Activated CD8-positive, alpha-beta T cell treated with anti-CD3 and anti-CD28 coated beads for 36 hours (primary cell): Measurements from ENCODE around the gene ANP32A. TPM values are rescaled to one million over a fixed set of nuclear protein-coding genes. Genes with fewer than 3 reads are reported as not detected.

Experiments used
- ATAC-seq: fragments of 200-7000 bp; cut with Tn5 transposase; one replicate; pipeline ENCODE4 v1.10.0; 2021; ENCODE audit warnings: mild to moderate bottlenecking, moderate library complexity
- CTCF ChIA-PET: fragments of 350-600 bp; sonication (Branson Sonifier 250); formaldehyde crosslinking; loops from one replicate; lab custom pipeline; 2021; ENCODE audit warnings: antibody characterized with exemption; lab: Charles Lee
- POLR2A ChIA-PET: fragments of 350-600 bp; sonication (Branson Sonifier 250); formaldehyde crosslinking; loops from one replicate; lab custom pipeline; 2021; ENCODE audit warnings: antibody characterized with exemption; lab: Charles Lee
- DNase-seq: peaks from one replicate; pipeline ENCODE4 v3.0.0-alpha.2; 2020
- H3K27ac Mint-ChIP-seq: one replicate; pipeline ENCODE4 v1.8.0; 2021; ENCODE audit warnings: mild to moderate bottlenecking, mixed read lengths
- H3K27me3 Mint-ChIP-seq: one replicate; pipeline ENCODE4 v1.8.0; 2021; ENCODE audit warnings: mixed read lengths
- H3K36me3 Mint-ChIP-seq: one replicate; pipeline ENCODE4 v1.8.0; 2021; ENCODE audit warnings: low read depth, mixed read lengths
- H3K4me1 Mint-ChIP-seq: one replicate; pipeline ENCODE4 v1.8.0; 2021; ENCODE audit warnings: low read depth, mixed read lengths
- H3K4me3 Mint-ChIP-seq: one replicate; pipeline ENCODE4 v1.8.0; 2021; ENCODE audit warnings: mild to moderate bottlenecking, moderate library complexity, mixed read lengths
- H3K9me3 Mint-ChIP-seq: one replicate; pipeline ENCODE4 v1.8.0; 2021; ENCODE audit warnings: mixed read lengths
- CTCF ChIP-seq: fragments of 200-600 bp; IDR thresholded peaks from one replicate; pipeline ENCODE4 v1.8.0; 2022; ENCODE audit warnings: antibody characterized with exemption, mild to moderate bottlenecking
- intact Hi-C: fragments of 100-400 bp; cut with micrococcal nuclease; formaldehyde crosslinking; loops from one replicate; pipeline ENCODE4 v1.10.0; 2022
- total RNA-seq, 2 experiments: library from RNA; stranded (reverse); gene quantifications; one replicate each; pipeline ENCODE4 v1.2.3, GENCODE V29; 2021

Gene ANP32A
- total RNA-seq, 2 experiments from 2014 or later, result 239 to 246 TPM

GRCh38 chr15:68784206-68784605, 36.5 kb downstream of the ANP32A start:
- ATAC-seq (no peak), DNase-seq (no peak)
- Mint-ChIP-seq H3K9me3 (no peaks in the 10 kb centered on the region), H3K27me3 (no peaks in the 10 kb centered on the region), H3K4me3 (no peak overlapping the region), H3K27ac (no peak overlapping the region), H3K36me3 (peaks cover 58% of the 10 kb centered on the region), H3K4me1 (peaks cover 49% of the 10 kb centered on the region)
- intact Hi-C loops, result no loop called here
- ChIA-PET POLR2A (interaction anchor here (1.6 kb wide), 2 partner anchors 35 to 44 kb away, joined by 5 read pairs; no protein-coding TSS in a partner anchor), CTCF (interaction anchor here (0.6 to 8.4 kb wide), 14 partner anchors 10 to 202 kb away, joined by 3 to 55 read pairs (median 5); no protein-coding TSS in a partner anchor)
- no peak for TF ChIP-seq CTCF

- ATAC-seq (peak; percentile 85), DNase-seq (peak; percentile 79)
- intact Hi-C loops, result loop anchor here (2.0 kb wide), 1 partner anchor 45 kb away; no protein-coding TSS in a partner anchor
- Mint-ChIP-seq H3K4me1 (peaks cover 43% of the 10 kb centered on the region), H3K36me3 (peaks cover 63% of the 10 kb centered on the region), H3K9me3 (no peaks in the 10 kb centered on the region), H3K27me3 (no peaks in the 10 kb centered on the region), H3K27ac (peak overlapping the region; percentile 72), H3K4me3 (no peak overlapping the region)
- ChIA-PET POLR2A (interaction anchor here (0.9 to 1.6 kb wide), 4 partner anchors 11 to 45 kb away, joined by 3 to 5 read pairs (median 4); no protein-coding TSS in a partner anchor), CTCF (interaction anchor here (1.0 to 8.4 kb wide), 11 partner anchors 9 to 202 kb away, joined by 3 to 55 read pairs (median 6); no protein-coding TSS in a partner anchor)
- TF ChIP-seq CTCF, result peak; percentile 79
These were observed 37.3 kb downstream of the ANP32A start for GRCh38 chr15:68783226-68784058.

GRCh38 chr15:68782589-68783161, 38.0 kb downstream of the ANP32A start:
- no peaks in the 10 kb centered on the region for H3K27me3 Mint-ChIP-seq
- ChIA-PET CTCF (interaction anchor here (1.3 to 8.4 kb wide), 2 partner anchors 46 to 93 kb away, joined by 3 to 55 read pairs; no protein-coding TSS in a partner anchor), POLR2A (interaction anchor here (0.9 to 1.6 kb wide), 2 partner anchors 12 to 34 kb away, joined by 3 read pairs; no protein-coding TSS in a partner anchor)
- ATAC-seq, result no peak
- no peak overlapping the region for H3K4me3 Mint-ChIP-seq
- H3K9me3 Mint-ChIP-seq, result no peaks in the 10 kb centered on the region
- DNase-seq, result no peak
- no peak for TF ChIP-seq CTCF
- H3K27ac Mint-ChIP-seq, result peak overlapping the region; percentile 72
- H3K36me3 Mint-ChIP-seq, result peaks cover 56% of the 10 kb centered on the region
- peaks cover 39% of the 10 kb centered on the region for H3K4me1 Mint-ChIP-seq
- intact Hi-C loops, result loop anchor here (2.0 kb wide), 1 partner anchor 46 kb away; no protein-coding TSS in a partner anchor

DNA sequence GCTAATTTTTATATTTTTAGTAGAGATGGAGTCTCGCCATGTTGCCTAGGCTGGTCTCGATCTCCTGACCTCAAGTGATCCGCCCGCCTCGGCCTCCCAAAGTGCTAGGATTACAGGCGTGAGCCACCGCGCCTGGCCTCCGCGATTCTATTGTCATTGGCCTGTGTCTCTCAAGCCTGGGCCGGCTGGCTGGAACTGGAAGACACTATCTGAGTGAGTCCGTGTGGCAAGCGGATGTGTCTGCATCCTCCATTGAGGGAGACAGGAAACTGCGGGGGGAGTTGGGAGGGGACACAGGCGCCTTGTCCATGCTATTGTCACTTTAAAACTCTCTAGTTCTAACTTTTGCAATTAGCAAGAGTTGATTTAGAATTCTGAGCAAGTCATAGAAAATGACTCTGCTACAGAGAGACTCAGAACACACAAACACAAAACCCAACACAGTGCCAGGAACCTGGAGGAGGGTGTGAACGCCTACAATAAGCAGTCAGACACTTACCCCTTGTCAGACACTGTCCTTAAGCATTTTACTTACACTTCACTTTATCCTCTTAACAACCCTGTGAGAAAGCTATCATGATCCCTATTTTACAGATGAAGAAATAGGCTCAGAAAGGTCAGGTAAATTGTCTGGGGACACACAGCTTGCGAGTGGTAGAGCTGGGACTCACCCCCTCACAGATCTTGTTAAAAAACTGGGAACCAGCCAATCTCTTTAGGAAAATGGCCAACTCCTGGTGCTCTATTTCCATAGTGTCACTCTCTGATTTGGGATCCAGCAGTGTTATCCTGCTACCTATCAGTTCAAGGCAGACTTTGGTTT, 38.7 kb downstream of the ANP32A start:
- H3K4me1 Mint-ChIP-seq, result peaks cover 39% of the 10 kb centered on the region
- H3K4me3 Mint-ChIP-seq, result no peak overlapping the region
- DNase-seq (peak; percentile 52), ATAC-seq (peak; percentile 57)
- peak overlapping the region; percentile 72 for H3K27ac Mint-ChIP-seq
- H3K9me3 Mint-ChIP-seq, result no peaks in the 10 kb centered on the region
- H3K36me3 Mint-ChIP-seq, result peaks cover 56% of the 10 kb centered on the region
- POLR2A ChIA-PET, result interaction anchor here (1.6 to 2.6 kb wide), 2 partner anchors 34 to 39 kb away, joined by 4 to 11 read pairs; partner anchors contain the start of gene ANP32A
- no peak for TF ChIP-seq CTCF
- CTCF ChIA-PET, result interaction anchor here (1.0 to 8.4 kb wide), 4 partner anchors 47 to 222 kb away, joined by 3 to 55 read pairs (median 4); no protein-coding TSS in a partner anchor
- H3K27me3 Mint-ChIP-seq, result no peaks in the 10 kb centered on the region
- intact Hi-C loops, result loop anchor here (2.0 kb wide), 1 partner anchor 47 kb away; no protein-coding TSS in a partner anchor
